HepG2 (cell line): ENCODE results near the gene AHNAK. TPM values are rescaled to one million over a fixed set of nuclear protein-coding genes. Genes with fewer than 3 reads are reported as not detected.

Experiments used
- ATAC-seq: fragments of 200-7000 bp; cut with Tn5 transposase; 3 replicates; pipeline ENCODE4 v1.9.1; 2020; ENCODE audit warnings: mild to moderate bottlenecking, moderate library complexity
- BruUV-seq: library from RNA; stranded (reverse); fragments of 400-500 nt; replicated peaks from 2 replicates; lab custom pipeline; 2021; lab: Mats Ljungman, UMichigan
- CTCF ChIA-PET: fragments of 300-600 bp; formaldehyde crosslinking; extraction: SDS; loops from one replicate; lab custom pipeline; 2021; ENCODE audit warnings: low total read pairs, inconsistent platforms, low intra/inter-chr PET ratio; lab: Yijun Ruan, JAX
- POLR2A ChIA-PET: fragments of 350-600 bp; sonication (Branson Sonifier 250); formaldehyde crosslinking; loops from one replicate; lab custom pipeline; 2020; ENCODE audit warnings: antibody characterized with exemption, inconsistent platforms; lab: Yijun Ruan, JAX
- DNase-seq: peaks from one replicate; pipeline ENCODE4 v3.0.0-alpha.2; 2015; ENCODE audit warnings: low spot score
- FAIRE-seq: peaks from 3 replicates; lab custom pipeline; 2011; peaks lifted over from hg19 to GRCh38; lab: Jason Lieb, UNC
- H2AFZ ChIP-seq: one replicate; pipeline ENCODE4 v1.6.1; 2011; ENCODE audit warnings: low read length, inconsistent platforms
- H3K27ac ChIP-seq: fragments of 300-600 bp; 3 replicates; pipeline ENCODE4 v1.8.0; 2011; ENCODE audit warnings: mixed run types, mild to moderate bottlenecking, mixed read lengths, low read length, inconsistent platforms; ENCODE audit not compliant: insufficient read depth; ENCODE audit errors: extremely low read length
- H3K27me3 ChIP-seq, 2 experiments: fragments of 200-600 bp in 1 of 2; 2 replicates in 1 of 2; 3 replicates in 1 of 2; pipeline versions ENCODE4 v1.6.0 to v1.8.0; 2011; ENCODE audit warnings: low read length in 2 of 2, mild to moderate bottlenecking in 2 of 2, moderate library complexity in 2 of 2, inconsistent platforms in 1 of 2; ENCODE audit not compliant: insufficient read depth in 2 of 2, control insufficient read depth in 1 of 2
- H3K36me3 ChIP-seq, 2 experiments: fragments of 200-600 bp in 1 of 2; replicated peaks in 1 of 2; 2 replicates in 1 of 2; 3 replicates in 1 of 2; pipeline versions ENCODE4 v1.5.1 to v1.8.0; 2011; ENCODE audit warnings: low read length in 2 of 2, inconsistent platforms in 1 of 2; ENCODE audit not compliant: insufficient read depth in 2 of 2, control insufficient read depth in 1 of 2
- H3K4me1 ChIP-seq: 2 replicates; pipeline ENCODE4 v1.5.1; 2012; ENCODE audit warnings: low read length, inconsistent platforms; ENCODE audit not compliant: insufficient read depth
- H3K4me2 ChIP-seq: 2 replicates; pipeline ENCODE4 v1.6.0; 2011; ENCODE audit warnings: low read depth, low read length, inconsistent platforms
- H3K4me3 ChIP-seq, 3 experiments: fragments of 200-600 bp in 1 of 3; sonication (generic), shearing (Covaris generic) in 1 of 3; replicated peaks in 1 of 3; 2 replicates each; pipeline ENCODE4 v1.5.1; 2011 to 2016; ENCODE audit warnings: low read length in 3 of 3, inconsistent platforms in 2 of 3, low read depth in 2 of 3, mild to moderate bottlenecking in 2 of 3, control low read depth in 1 of 3, mixed read lengths in 1 of 3; ENCODE audit not compliant: insufficient read depth in 1 of 3
- H3K79me2 ChIP-seq: one replicate; pipeline ENCODE4 v1.6.1; 2011; ENCODE audit warnings: low read length, inconsistent platforms; ENCODE audit not compliant: insufficient read depth
- H3K9ac ChIP-seq: 2 replicates; pipeline ENCODE4 v1.6.0; 2011; ENCODE audit warnings: mild to moderate bottlenecking, low read depth, low read length, inconsistent platforms; ENCODE audit not compliant: insufficient read depth
- H3K9me3 ChIP-seq: 2 replicates; pipeline ENCODE4 v1.5.1; 2012; ENCODE audit warnings: mild to moderate bottlenecking, low read length
- H4K20me1 ChIP-seq: 2 replicates; pipeline ENCODE4 v1.6.0; 2011; ENCODE audit warnings: inconsistent platforms, mild to moderate bottlenecking, low read length, moderate library complexity; ENCODE audit not compliant: insufficient read depth
- AHR ChIP-seq: IDR thresholded peaks from 2 replicates; pipeline ENCODE4 v1.6.1; 2018; ENCODE audit warnings: missing genetic modification reagents, missing compliant biosample characterization
- ATRX ChIP-seq: sonication (generic); formaldehyde crosslinking; IDR thresholded peaks from 2 replicates; pipeline ENCODE4 v1.4.0; 2020; ENCODE audit warnings: missing genetic modification reagents, borderline replicate concordance
- DNMT1 ChIP-seq: sonication (generic); formaldehyde crosslinking; IDR thresholded peaks from 2 replicates; pipeline ENCODE4 v1.5.1; 2020; ENCODE audit warnings: mild to moderate bottlenecking, missing genetic modification reagents
- MIER2 ChIP-seq: IDR thresholded peaks from 2 replicates; pipeline ENCODE4 v1.6.1; 2016; ENCODE audit warnings: missing biosample characterization, missing genetic modification reagents
- PAF1 ChIP-seq: IDR thresholded peaks from 2 replicates; pipeline ENCODE4 v1.6.1; 2016; ENCODE audit warnings: missing genetic modification reagents, missing compliant biosample characterization
- POLR2AphosphoS2 ChIP-seq: IDR thresholded peaks from 2 replicates; pipeline ENCODE4 v1.6.1; 2011; ENCODE audit warnings: low read depth, low read length, improper control_type of control experiment
- SETDB1 ChIP-seq: sonication (generic); formaldehyde crosslinking; IDR thresholded peaks from 2 replicates; pipeline ENCODE4 v1.5.1; 2020; ENCODE audit warnings: missing genetic modification reagents, mild to moderate bottlenecking, borderline replicate concordance
- SOX5 ChIP-seq: IDR thresholded peaks from 2 replicates; pipeline ENCODE4 v1.6.1; 2016; ENCODE audit warnings: borderline replicate concordance
- ZNF776 ChIP-seq: sonication (generic); formaldehyde crosslinking; IDR thresholded peaks from 2 replicates; pipeline ENCODE4 v1.4.0; 2020; ENCODE audit warnings: mild to moderate bottlenecking, missing genetic modification reagents
- WGBS: methylation state at CpG from one replicate; pipeline ENCODE4 v1.1.6; 2017; ENCODE audit warnings: low lambda C conversion rate; 5-methylcytosine and 5-hydroxymethylcytosine counted together
- in situ Hi-C: cut with HindIII; loops from 2 replicates; pipeline ENCODE4 v1.10.0; 2017; ENCODE audit warnings: low pct_unique_long_range_greater_than_20kb; ENCODE audit not compliant: extremely low pct_ligation_motif_present
- intact Hi-C: fragments of 100-400 bp; cut with micrococcal nuclease; formaldehyde crosslinking; loops from one replicate; pipeline ENCODE4 v1.10.0; 2022; ENCODE audit not compliant: unreplicated experiment
- polyA plus RNA-seq, 8 experiments: library from polyadenylated mRNA; depleted of rRNA in 3 of 8; stranded (reverse) in 7 of 8; unstranded in 1 of 8; fragments of >200 nt; fragmentation: Illumina TruSeq in 4 of 8; extraction: Trizol in 4 of 8; gene quantifications; 2 replicates each; pipeline versions ENCODE4 v1.2.1 to v1.2.3, GENCODE V29; 2011 to 2016; ENCODE audit warnings: low read depth in 4 of 8, missing spikeins in 1 of 8, mixed read lengths in 1 of 8; ENCODE audit not compliant: insufficient read depth in 1 of 8
- total RNA-seq, 5 experiments: library from RNA; depleted of rRNA; stranded (reverse); fragments of >200 nt; fragmentation: Illumina TruSeq; extraction: Trizol; gene quantifications; 2 replicates each; pipeline ENCODE4 v1.2.3, GENCODE V29; 2016; ENCODE audit warnings: low read depth in 1 of 5
- TF ChIP-seq, protein P1 (sequence below): sonication (generic); formaldehyde crosslinking; IDR thresholded peaks from 2 replicates; pipeline ENCODE4 v1.4.0; 2020; ENCODE audit warnings: missing genetic modification reagents, borderline replicate concordance
- TF ChIP-seq, protein P2 (sequence below): sonication (generic); formaldehyde crosslinking; IDR thresholded peaks from 2 replicates; pipeline ENCODE4 v1.5.1; 2020; ENCODE audit warnings: mild to moderate bottlenecking, missing genetic modification reagents, moderate library complexity
- TF ChIP-seq, protein P3 (sequence below): sonication (generic); formaldehyde crosslinking; IDR thresholded peaks from 2 replicates; pipeline ENCODE4 v1.8.0; 2022; ENCODE audit warnings: mild to moderate bottlenecking, missing genetic modification reagents, moderate library complexity

The AHNAK gene
- total and polyA plus RNA-seq, 2 of the 13 experiments (the other 11 are each of a cell fraction or from before 2014, with no cell fraction given): 23.4 to 25.0 TPM

DNA sequence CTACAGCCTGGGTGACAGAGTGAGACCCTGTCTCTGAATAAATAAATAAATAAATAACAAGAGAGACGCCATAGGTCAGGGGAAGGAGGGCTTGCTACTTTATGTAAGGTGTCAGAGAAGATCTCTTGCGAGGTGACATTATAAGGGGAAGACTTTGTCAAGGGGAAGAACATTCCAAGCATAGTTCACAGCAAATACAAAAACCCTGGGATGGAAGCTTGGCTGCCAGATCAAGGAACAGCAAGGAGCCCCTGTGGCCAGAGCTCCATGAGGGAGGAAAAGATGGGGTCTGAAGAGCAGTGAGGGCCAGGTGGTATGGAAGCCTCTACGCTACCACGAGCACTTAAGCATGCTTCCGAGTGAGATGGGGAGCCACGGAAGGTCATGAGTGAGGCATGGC lies 62.3 kb downstream of the AHNAK start:
- ATAC-seq (no peak), FAIRE-seq (no peak), DNase-seq (no peak)
- WGBS: 93% methylated on average over 6 of the region's 6 CpGs
- in situ Hi-C loops: no loop called here
- H3K4me2 ChIP-seq: no peak overlapping the region
- CTCF ChIA-PET: no interaction called here
- intact Hi-C loops: no loop called here
- peaks cover 57% of the 10 kb centered on the region for H3K4me1 ChIP-seq
- no peak overlapping the region for H3K4me3 ChIP-seq
- H3K27me3 ChIP-seq: no peaks in the 10 kb centered on the region
- no peaks in the 10 kb centered on the region for H3K79me2 ChIP-seq
- TF ChIP-seq, protein P1, sequence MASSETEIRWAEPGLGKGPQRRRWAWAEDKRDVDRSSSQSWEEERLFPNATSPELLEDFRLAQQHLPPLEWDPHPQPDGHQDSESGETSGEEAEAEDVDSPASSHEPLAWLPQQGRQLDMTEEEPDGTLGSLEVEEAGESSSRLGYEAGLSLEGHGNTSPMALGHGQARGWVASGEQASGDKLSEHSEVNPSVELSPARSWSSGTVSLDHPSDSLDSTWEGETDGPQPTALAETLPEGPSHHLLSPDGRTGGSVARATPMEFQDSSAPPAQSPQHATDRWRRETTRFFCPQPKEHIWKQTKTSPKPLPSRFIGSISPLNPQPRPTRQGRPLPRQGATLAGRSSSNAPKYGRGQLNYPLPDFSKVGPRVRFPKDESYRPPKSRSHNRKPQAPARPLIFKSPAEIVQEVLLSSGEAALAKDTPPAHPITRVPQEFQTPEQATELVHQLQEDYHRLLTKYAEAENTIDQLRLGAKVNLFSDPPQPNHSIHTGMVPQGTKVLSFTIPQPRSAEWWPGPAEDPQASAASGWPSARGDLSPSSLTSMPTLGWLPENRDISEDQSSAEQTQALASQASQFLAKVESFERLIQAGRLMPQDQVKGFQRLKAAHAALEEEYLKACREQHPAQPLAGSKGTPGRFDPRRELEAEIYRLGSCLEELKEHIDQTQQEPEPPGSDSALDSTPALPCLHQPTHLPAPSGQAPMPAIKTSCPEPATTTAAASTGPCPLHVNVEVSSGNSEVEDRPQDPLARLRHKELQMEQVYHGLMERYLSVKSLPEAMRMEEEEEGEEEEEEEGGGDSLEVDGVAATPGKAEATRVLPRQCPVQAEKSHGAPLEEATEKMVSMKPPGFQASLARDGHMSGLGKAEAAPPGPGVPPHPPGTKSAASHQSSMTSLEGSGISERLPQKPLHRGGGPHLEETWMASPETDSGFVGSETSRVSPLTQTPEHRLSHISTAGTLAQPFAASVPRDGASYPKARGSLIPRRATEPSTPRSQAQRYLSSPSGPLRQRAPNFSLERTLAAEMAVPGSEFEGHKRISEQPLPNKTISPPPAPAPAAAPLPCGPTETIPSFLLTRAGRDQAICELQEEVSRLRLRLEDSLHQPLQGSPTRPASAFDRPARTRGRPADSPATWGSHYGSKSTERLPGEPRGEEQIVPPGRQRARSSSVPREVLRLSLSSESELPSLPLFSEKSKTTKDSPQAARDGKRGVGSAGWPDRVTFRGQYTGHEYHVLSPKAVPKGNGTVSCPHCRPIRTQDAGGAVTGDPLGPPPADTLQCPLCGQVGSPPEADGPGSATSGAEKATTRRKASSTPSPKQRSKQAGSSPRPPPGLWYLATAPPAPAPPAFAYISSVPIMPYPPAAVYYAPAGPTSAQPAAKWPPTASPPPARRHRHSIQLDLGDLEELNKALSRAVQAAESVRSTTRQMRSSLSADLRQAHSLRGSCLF: no peak
- TF ChIP-seq ZNF776 (CRISPR knock-in tag) (no peak), ATRX (CRISPR knock-in tag) (no peak), MIER2 (no peak), DNMT1 (CRISPR knock-in tag) (no peak), POLR2AphosphoS2 (no peak), SOX5 (no peak), SETDB1 (no peak), PAF1 (no peak), AHR (CRISPR knock-in tag) (no peak)
- TF ChIP-seq, protein P2, sequence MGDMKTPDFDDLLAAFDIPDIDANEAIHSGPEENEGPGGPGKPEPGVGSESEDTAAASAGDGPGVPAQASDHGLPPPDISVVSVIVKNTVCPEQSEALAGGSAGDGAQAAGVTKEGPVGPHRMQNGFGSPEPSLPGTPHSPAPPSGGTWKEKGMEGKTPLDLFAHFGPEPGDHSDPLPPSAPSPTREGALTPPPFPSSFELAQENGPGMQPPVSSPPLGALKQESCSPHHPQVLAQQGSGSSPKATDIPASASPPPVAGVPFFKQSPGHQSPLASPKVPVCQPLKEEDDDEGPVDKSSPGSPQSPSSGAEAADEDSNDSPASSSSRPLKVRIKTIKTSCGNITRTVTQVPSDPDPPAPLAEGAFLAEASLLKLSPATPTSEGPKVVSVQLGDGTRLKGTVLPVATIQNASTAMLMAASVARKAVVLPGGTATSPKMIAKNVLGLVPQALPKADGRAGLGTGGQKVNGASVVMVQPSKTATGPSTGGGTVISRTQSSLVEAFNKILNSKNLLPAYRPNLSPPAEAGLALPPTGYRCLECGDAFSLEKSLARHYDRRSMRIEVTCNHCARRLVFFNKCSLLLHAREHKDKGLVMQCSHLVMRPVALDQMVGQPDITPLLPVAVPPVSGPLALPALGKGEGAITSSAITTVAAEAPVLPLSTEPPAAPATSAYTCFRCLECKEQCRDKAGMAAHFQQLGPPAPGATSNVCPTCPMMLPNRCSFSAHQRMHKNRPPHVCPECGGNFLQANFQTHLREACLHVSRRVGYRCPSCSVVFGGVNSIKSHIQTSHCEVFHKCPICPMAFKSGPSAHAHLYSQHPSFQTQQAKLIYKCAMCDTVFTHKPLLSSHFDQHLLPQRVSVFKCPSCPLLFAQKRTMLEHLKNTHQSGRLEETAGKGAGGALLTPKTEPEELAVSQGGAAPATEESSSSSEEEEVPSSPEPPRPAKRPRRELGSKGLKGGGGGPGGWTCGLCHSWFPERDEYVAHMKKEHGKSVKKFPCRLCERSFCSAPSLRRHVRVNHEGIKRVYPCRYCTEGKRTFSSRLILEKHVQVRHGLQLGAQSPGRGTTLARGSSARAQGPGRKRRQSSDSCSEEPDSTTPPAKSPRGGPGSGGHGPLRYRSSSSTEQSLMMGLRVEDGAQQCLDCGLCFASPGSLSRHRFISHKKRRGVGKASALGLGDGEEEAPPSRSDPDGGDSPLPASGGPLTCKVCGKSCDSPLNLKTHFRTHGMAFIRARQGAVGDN (CRISPR knock-in tag): no peak
- TF ChIP-seq, protein P3, sequence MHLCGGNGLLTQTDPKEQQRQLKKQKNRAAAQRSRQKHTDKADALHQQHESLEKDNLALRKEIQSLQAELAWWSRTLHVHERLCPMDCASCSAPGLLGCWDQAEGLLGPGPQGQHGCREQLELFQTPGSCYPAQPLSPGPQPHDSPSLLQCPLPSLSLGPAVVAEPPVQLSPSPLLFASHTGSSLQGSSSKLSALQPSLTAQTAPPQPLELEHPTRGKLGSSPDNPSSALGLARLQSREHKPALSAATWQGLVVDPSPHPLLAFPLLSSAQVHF (CRISPR knock-in tag): no peak
- H3K27ac ChIP-seq: no peak overlapping the region
- BruUV-seq: no TSS peak
- H3K9me3 ChIP-seq: no peaks in the 10 kb centered on the region
- no peaks in the 10 kb centered on the region for H3K36me3 ChIP-seq
- H4K20me1 ChIP-seq: no peaks in the 10 kb centered on the region
- H2AFZ ChIP-seq: no peak overlapping the region
- POLR2A ChIA-PET: no interaction called here
- no peak overlapping the region for H3K9ac ChIP-seq
